Tibial artery (tissue), 4 donors: Measurements from ENCODE around the gene CELF5.
"Not testable (repeated sequence)": the region's sequence is repeated elsewhere in the genome, so short reads cannot be mapped to it uniquely, and the experiment has no call there.

Experiments
- DNase-seq, 2 donors: peaks; one replicate each; pipeline ENCODE4 v3.0.0-alpha.2; 2019
- H3K27ac ChIP-seq, 2 donors: fragments of 200-600 bp; sonication (generic) in 1 of 2; 1 replicate in 1 of 2; 2 replicates in 1 of 2; pipeline ENCODE4 v1.5.1; 2018 to 2019; ENCODE audit warnings: mild to moderate bottlenecking in 1 of 2
- H3K27me3 ChIP-seq, 2 donors: fragments of 200-600 bp; sonication (generic) in 1 of 2; one replicate each; pipeline versions ENCODE4 v1.5.1 to v1.6.0; 2016 to 2019
- H3K36me3 ChIP-seq, 3 donors: fragments of 200-600 bp; sonication (generic) in 2 of 3; one replicate each; pipeline ENCODE4 v1.5.1; 2016 to 2019; ENCODE audit warnings: mild to moderate bottlenecking in 2 of 3
- H3K4me1 ChIP-seq, 4 donors: fragments of 200-600 bp; sonication (generic) in 2 of 4; 1 replicate in 3 of 4; 2 replicates in 1 of 4; pipeline ENCODE4 v1.5.1; 2016 to 2019
- H3K4me3 ChIP-seq, 2 donors: fragments of 200-600 bp; sonication (generic) in 1 of 2; 1 replicate in 1 of 2; 2 replicates in 1 of 2; pipeline ENCODE4 v1.5.1; 2018 to 2019; ENCODE audit warnings: mild to moderate bottlenecking in 2 of 2
- H3K9me3 ChIP-seq, 3 donors: fragments of 200-600 bp; sonication (generic) in 1 of 3; one replicate each; pipeline ENCODE4 v1.5.1; 2016 to 2019
- CTCF ChIP-seq, 2 experiments: fragments of 200-600 bp in 1 of 2; fragments of 450-650 bp in 1 of 2; IDR thresholded peaks; one replicate each; pipeline ENCODE4 v1.5.1; 2017 to 2019; ENCODE audit warnings: antibody characterized with exemption in 2 of 2, mild to moderate bottlenecking in 1 of 2, moderate library complexity in 1 of 2
- intact Hi-C: fragments of 100-400 bp; cut with DNase I; formaldehyde crosslinking; loops from one replicate; pipeline ENCODE4 v1.15.0; 2023; ENCODE audit warnings: low total_unique reads

The CELF5 gene

GRCh38 chr19:3295581-3295980 lies 71.1 kb downstream of the CELF5 start:
- Histone ChIP-seq H3K9me3 (no peaks in the 10 kb centered on the region), H3K4me3 (no peak overlapping the region), H3K27ac (no peak overlapping the region), H3K4me1 (no peaks in the 10 kb centered on the region), H3K27me3 (peaks cover 0 to 75% of the 10 kb centered on the region in 2 donors), H3K36me3 (no peaks in the 10 kb centered on the region)
- intact Hi-C loops: no loop called here
- no peak for DNase-seq
- TF ChIP-seq CTCF (IDR thresholded peaks at IDR 0.05): no peak

GRCh38 chr19:3296034-3296433 lies 71.6 kb downstream of the CELF5 start:
- no peak for TF ChIP-seq CTCF (IDR thresholded peaks at IDR 0.05)
- no peak for DNase-seq
- H3K4me1 ChIP-seq: no peaks in the 10 kb centered on the region
- no peaks in the 10 kb centered on the region for H3K36me3 ChIP-seq
- H3K4me3 ChIP-seq: no peak overlapping the region
- intact Hi-C loops: no loop called here
- peaks cover 0 to 72% of the 10 kb centered on the region in 2 donors for H3K27me3 ChIP-seq
- no peaks in the 10 kb centered on the region for H3K9me3 ChIP-seq
- H3K27ac ChIP-seq: no peak overlapping the region

- no peaks in the 10 kb centered on the region for H3K4me1 ChIP-seq
- peaks cover 0 to 70% of the 10 kb centered on the region in 2 donors for H3K27me3 ChIP-seq
- H3K4me3 ChIP-seq: no peak overlapping the region
- intact Hi-C loops: no loop called here
- DNase-seq: no peak
- H3K27ac ChIP-seq: no peak overlapping the region
- no peaks in the 10 kb centered on the region for H3K36me3 ChIP-seq
- no peak for TF ChIP-seq CTCF (IDR thresholded peaks at IDR 0.05)
- no peaks in the 10 kb centered on the region for H3K9me3 ChIP-seq
Observed at GRCh38 chr19:3296446-3296845, 72.0 kb downstream of the CELF5 start.

GRCh38 chr19:3298853-3299449 lies 74.5 kb downstream of the CELF5 start:
- H3K4me1 ChIP-seq: no peaks in the 10 kb centered on the region
- no peak overlapping the region for H3K4me3 ChIP-seq
- DNase-seq: no peak
- peaks cover 0 to 5% (median 3%) of the 10 kb centered on the region in 3 donors for H3K9me3 ChIP-seq
- peaks cover 0 to 69% of the 10 kb centered on the region in 2 donors for H3K27me3 ChIP-seq
- no peak for TF ChIP-seq CTCF (IDR thresholded peaks at IDR 0.05)
- no peak overlapping the region for H3K27ac ChIP-seq
- intact Hi-C loops: no loop called here
- no peaks in the 10 kb centered on the region for H3K36me3 ChIP-seq

- not testable (repeated sequence) for DNase-seq, H3K36me3 ChIP-seq, H3K4me3 ChIP-seq, H3K9me3 ChIP-seq, H3K27ac ChIP-seq
- Histone ChIP-seq H3K27me3 (peaks cover 0 to 54% of the 10 kb centered on the region in 2 donors), H3K4me1 (peaks cover 0 to 11% (median 9%) of the 10 kb centered on the region in 4 donors)
- intact Hi-C loops: loop anchor here (5.0 kb wide), 1 partner anchor 338 kb away; no protein-coding TSS in a partner anchor
Observed at GRCh38 chr19:3300566-3300965, 76.1 kb downstream of the CELF5 start.

- Histone ChIP-seq H3K4me1 (peaks cover 0 to 11% (median 9%) of the 10 kb centered on the region in 4 donors), H3K27me3 (peaks cover 0 to 57% of the 10 kb centered on the region in 2 donors), H3K36me3 (no peaks in the 10 kb centered on the region), H3K27ac (no peak overlapping the region), H3K4me3 (no peak overlapping the region), H3K9me3 (peaks cover 0 to 5% (median 3%) of the 10 kb centered on the region in 3 donors)
- intact Hi-C loops: loop anchor here (5.0 kb wide), 1 partner anchor 340 kb away; no protein-coding TSS in a partner anchor
- DNase-seq: no peak
- TF ChIP-seq CTCF (IDR thresholded peaks at IDR 0.05): no peak
Observed at GRCh38 chr19:3302755-3303154, 78.3 kb downstream of the CELF5 start.
